Measurements from ENCODE around the gene FLNB. TPM values are rescaled to one million over a fixed set of nuclear protein-coding genes. Genes with fewer than 3 reads are reported as not detected.

The FLNB gene
- total and polyA plus RNA-seq, 2 of the 8 experiments (the other 6 are each of a cell fraction or from before 2014, with no cell fraction given), result 72.3 to 118 TPM

GRCh38 chr3:58217209-58217811 lies 209.1 kb downstream of the FLNB start (continued):
- no peak for TF ChIP-seq HDAC6 (IDR thresholded peaks at IDR 0.05; ENCODE audit: low read depth, low read length)
- TF ChIP-seq CTCF (IDR thresholded peaks at IDR 0.05; ENCODE audit: control extremely low read depth in 1 of 3, insufficient read depth in 1 of 3, low read depth in 1 of 3, low read length in 3 of 3), result peak; percentile 80 to 94 (median 81)
- peak; percentile 72 for TF ChIP-seq CREB1 (IDR thresholded peaks at IDR 0.05)
- no peak for TF ChIP-seq TBP (IDR thresholded peaks at IDR 0.05; ENCODE audit: low read depth, low read length)
- no peak for TF ChIP-seq BCL11A (IDR thresholded peaks at IDR 0.05; ENCODE audit: low read depth in 2 of 2, low read length in 2 of 2)
- TF ChIP-seq RAD21 (IDR thresholded peaks at IDR 0.05 in 1 of 2, conservative IDR thresholded peaks at IDR 0.05 in 1 of 2; ENCODE audit: low read depth in 2 of 2, low read length in 2 of 2), result peak; percentile 47 to 58
- TF ChIP-seq E2F6 (IDR thresholded peaks at IDR 0.05), result peak; percentile 22
